Omental fat pad (tissue), 4 donors: ENCODE measurements around the gene PCDHGC3. TPM values are rescaled to one million over a fixed set of nuclear protein-coding genes. Genes with fewer than 3 reads are reported as not detected.

ENCODE experiments used
- ATAC-seq: fragments of 150-250 bp; one replicate; pipeline ENCODE4 v1.9.1; 2016; ENCODE audit warnings: mild to moderate bottlenecking, moderate library complexity; ENCODE audit not compliant: low FRiP score
- DNase-seq: peaks from one replicate; pipeline ENCODE4 v3.0.0-alpha.2; 2019; ENCODE audit warnings: low spot score
- total RNA-seq, 4 donors: library from RNA; depleted of rRNA; stranded (reverse); fragments of >200 nt; gene quantifications; one replicate each; pipeline ENCODE4 v1.1.0, GENCODE V29; 2016
- TF ChIP-seq, protein P1 (sequence below), 3 donors: fragments of 450-650 bp; IDR thresholded peaks; one replicate each; pipeline ENCODE4 v1.5.1; 2016 to 2017; ENCODE audit warnings: antibody characterized with exemption in 3 of 3, mild to moderate bottlenecking in 3 of 3, moderate library complexity in 2 of 3

Gene PCDHGC3
- total RNA-seq, 4 donors from 2014 or later, result 34.8 to 83.1 (median 41.9) TPM

DNA sequence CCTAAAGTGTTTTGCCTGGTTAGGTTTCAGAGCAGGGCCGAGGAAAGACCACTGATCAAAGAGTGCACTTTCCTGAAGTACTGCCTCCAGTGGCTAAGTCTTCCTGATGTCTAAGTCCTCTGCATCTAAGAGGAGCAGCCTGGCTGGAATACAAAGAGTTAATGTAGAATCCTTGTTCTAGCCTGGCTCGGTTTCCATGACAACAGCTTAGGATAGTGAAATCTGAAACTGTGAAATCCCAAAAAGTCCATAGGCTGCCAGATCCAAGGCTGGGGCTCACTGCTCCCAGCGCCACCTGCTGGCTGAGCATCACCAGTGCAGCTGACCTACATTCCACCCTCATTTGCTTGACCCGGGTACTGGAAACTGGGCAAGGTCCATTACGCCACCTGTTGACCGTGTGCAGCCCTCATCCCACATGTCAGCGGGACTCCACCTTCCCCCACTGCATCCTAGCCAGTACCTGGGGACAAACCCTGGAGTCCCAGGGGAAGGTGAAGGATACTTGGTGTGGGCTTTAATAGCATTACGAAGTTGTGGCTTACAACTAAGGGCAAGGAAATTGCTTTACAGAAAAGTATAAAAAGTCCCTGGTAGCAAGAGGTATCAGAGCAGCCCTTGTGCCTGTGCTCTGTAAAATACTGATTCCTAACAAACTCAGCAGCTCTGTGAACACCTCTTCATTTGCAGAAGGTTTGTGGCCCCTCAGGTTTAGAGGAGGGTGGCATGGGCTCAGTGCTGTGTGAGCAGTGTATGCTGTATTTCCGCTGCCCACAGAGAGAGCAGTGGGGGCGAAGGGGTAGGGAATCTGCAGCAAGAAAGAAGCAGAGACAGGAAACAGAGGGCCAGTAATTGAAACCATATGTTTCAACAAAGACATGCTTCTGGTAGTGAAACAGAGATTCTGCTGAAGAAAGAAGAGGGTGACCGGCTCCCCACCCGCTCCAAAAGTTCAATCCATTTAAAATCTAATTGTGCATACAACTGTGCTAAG lies 49.1 kb downstream of the PCDHGC3 start:
- peak; percentile 86 for ATAC-seq
- peak; percentile 66 for DNase-seq
- TF ChIP-seq, protein P1, sequence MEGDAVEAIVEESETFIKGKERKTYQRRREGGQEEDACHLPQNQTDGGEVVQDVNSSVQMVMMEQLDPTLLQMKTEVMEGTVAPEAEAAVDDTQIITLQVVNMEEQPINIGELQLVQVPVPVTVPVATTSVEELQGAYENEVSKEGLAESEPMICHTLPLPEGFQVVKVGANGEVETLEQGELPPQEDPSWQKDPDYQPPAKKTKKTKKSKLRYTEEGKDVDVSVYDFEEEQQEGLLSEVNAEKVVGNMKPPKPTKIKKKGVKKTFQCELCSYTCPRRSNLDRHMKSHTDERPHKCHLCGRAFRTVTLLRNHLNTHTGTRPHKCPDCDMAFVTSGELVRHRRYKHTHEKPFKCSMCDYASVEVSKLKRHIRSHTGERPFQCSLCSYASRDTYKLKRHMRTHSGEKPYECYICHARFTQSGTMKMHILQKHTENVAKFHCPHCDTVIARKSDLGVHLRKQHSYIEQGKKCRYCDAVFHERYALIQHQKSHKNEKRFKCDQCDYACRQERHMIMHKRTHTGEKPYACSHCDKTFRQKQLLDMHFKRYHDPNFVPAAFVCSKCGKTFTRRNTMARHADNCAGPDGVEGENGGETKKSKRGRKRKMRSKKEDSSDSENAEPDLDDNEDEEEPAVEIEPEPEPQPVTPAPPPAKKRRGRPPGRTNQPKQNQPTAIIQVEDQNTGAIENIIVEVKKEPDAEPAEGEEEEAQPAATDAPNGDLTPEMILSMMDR (IDR thresholded peaks at IDR 0.05), result peak in 2 of 3 donors; percentile 98 to 100

DNA sequence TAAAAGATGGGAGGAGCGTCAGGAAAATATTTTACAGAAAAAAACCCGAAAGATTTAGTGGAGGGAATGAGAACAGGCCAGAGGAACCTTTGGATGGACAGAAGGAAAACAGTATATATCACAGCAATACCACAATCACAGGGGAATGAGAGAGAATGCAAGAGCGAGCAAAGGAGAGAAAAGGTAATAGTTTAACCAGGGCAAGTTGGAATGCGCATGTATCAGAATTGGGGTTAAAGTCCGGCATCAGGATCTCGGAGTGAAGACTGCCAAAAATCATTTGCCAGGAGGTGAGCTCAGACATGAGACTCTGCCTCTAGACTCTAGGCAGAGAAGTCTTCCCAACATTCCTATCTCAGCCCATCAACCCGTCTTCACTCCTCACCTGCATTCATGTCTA lies 49.9 kb downstream of the PCDHGC3 start:
- DNase-seq (no peak), ATAC-seq (no peak)
- TF ChIP-seq, protein P1 (IDR thresholded peaks at IDR 0.05), result no peak

DNA sequence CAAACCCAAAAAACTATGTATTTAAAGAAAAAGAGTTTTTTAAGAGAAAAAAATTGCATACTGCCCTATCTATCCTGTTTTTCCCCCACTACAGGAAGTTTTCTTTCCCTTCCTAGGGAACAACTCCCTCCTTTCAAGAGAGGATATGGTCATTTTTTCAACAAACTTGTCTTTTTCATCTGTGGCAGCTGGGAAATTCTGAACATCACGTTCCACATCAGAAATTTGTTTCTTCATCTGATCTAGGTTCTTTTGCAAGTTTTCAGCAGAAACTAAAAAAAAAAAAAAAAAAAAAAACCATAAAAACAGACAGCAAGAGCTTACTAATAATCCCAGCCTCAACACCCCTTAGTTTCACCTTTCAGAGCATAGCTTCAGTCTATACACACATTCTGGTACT lies 51.7 kb downstream of the PCDHGC3 start:
- TF ChIP-seq, protein P1 (IDR thresholded peaks at IDR 0.05), result no peak
- DNase-seq (no peak), ATAC-seq (no peak)

Other genes with a start within 250 kb of the PCDHGC3 start
- 1 to 10 TPM; 2.0 to 6.0 (median 3.3) TPM for gene PCDHB15, start 230.6 kb upstream of the PCDHGC3 start, total RNA-seq
- 1 to 10 TPM in 1 of 4 donors, under 1 TPM in 1, not detected in 2; 0.46 to 2.0 TPM for gene SLC25A2, start 171.9 kb upstream of the PCDHGC3 start, total RNA-seq
- gene TAF7, start 155.2 kb upstream of the PCDHGC3 start, total RNA-seq, result 10 to 100 TPM; 43.7 to 57.8 (median 52.5) TPM
- gene PCDHGA1, start 145.5 kb upstream of the PCDHGC3 start, total RNA-seq, result 1 to 10 TPM in 1 of 4 donors, under 1 TPM in 3; 0.12 to 2.2 (median 0.59) TPM
- gene PCDHGA2, start 137.2 kb upstream of the PCDHGC3 start, total RNA-seq, result 1 to 10 TPM; 2.0 to 6.6 (median 4.0) TPM
- gene PCDHGA3, start 132.1 kb upstream of the PCDHGC3 start, total RNA-seq, result 1 to 10 TPM; 2.3 to 6.3 (median 2.8) TPM
- 1 to 10 TPM; 1.4 to 6.0 (median 2.2) TPM for gene PCDHGB1, start 125.9 kb upstream of the PCDHGC3 start, total RNA-seq
- 1 to 10 TPM; 2.6 to 9.0 (median 3.9) TPM for gene PCDHGA4, start 120.9 kb upstream of the PCDHGC3 start, total RNA-seq
- 10 to 100 TPM in 1 of 4 donors, 1 to 10 TPM in 3; 2.5 to 15.3 (median 4.4) TPM for gene PCDHGB2, start 116.0 kb upstream of the PCDHGC3 start, total RNA-seq
- 10 to 100 TPM in 1 of 4 donors, 1 to 10 TPM in 3; 2.0 to 14.5 (median 3.3) TPM for gene PCDHGA5, start 111.8 kb upstream of the PCDHGC3 start, total RNA-seq
- 10 to 100 TPM in 1 of 4 donors, 1 to 10 TPM in 3; 2.5 to 13.2 (median 3.9) TPM for gene PCDHGB3, start 105.7 kb upstream of the PCDHGC3 start, total RNA-seq
- gene PCDHGA6, start 102.1 kb upstream of the PCDHGC3 start, total RNA-seq, result 1 to 10 TPM; 3.0 to 6.9 (median 4.6) TPM
- gene PCDHGA7, start 93.2 kb upstream of the PCDHGC3 start, total RNA-seq, result 1 to 10 TPM; 1.1 to 9.0 (median 3.6) TPM
- gene PCDHGB4, start 88.3 kb upstream of the PCDHGC3 start, total RNA-seq, result 10 to 100 TPM in 1 of 4 donors, 1 to 10 TPM in 3; 2.4 to 14.5 (median 6.1) TPM
- 1 to 10 TPM in 3 of 4 donors, under 1 TPM in 1; 0.72 to 7.4 (median 2.2) TPM for gene PCDHGA8, start 83.3 kb upstream of the PCDHGC3 start, total RNA-seq
- gene PCDHGB5, start 78.0 kb upstream of the PCDHGC3 start, total RNA-seq, result 10 to 100 TPM in 1 of 4 donors, 1 to 10 TPM in 3; 6.5 to 18.8 (median 8.9) TPM
- 10 to 100 TPM in 1 of 4 donors, 1 to 10 TPM in 3; 5.0 to 14.8 (median 7.3) TPM for gene PCDHGA9, start 73.2 kb upstream of the PCDHGC3 start, total RNA-seq
- 10 to 100 TPM in 1 of 4 donors, 1 to 10 TPM in 3; 4.2 to 12.6 (median 6.5) TPM for gene PCDHGB6, start 67.9 kb upstream of the PCDHGC3 start, total RNA-seq
- gene PCDHGA10, start 63.0 kb upstream of the PCDHGC3 start, total RNA-seq, result 10 to 100 TPM in 1 of 4 donors, 1 to 10 TPM in 3; 5.5 to 14.0 (median 6.8) TPM
- 10 to 100 TPM in 2 of 4 donors, 1 to 10 TPM in 2; 7.8 to 25.2 (median 10.2) TPM for gene PCDHGB7, start 58.3 kb upstream of the PCDHGC3 start, total RNA-seq
- 10 to 100 TPM in 1 of 4 donors, 1 to 10 TPM in 3; 3.1 to 12.1 (median 5.3) TPM for gene PCDHGA11, start 54.9 kb upstream of the PCDHGC3 start, total RNA-seq
- gene PCDHGA12, start 45.5 kb upstream of the PCDHGC3 start, total RNA-seq, result 10 to 100 TPM in 3 of 4 donors, 1 to 10 TPM in 1; 7.5 to 18.4 (median 14.2) TPM
- gene PCDHGC4, start 9.1 kb downstream of the PCDHGC3 start, total RNA-seq, result 1 to 10 TPM; 1.5 to 4.1 (median 3.5) TPM
- gene PCDHGC5, start 13.1 kb downstream of the PCDHGC3 start, total RNA-seq, result 1 to 10 TPM; 1.1 to 3.2 (median 2.1) TPM
- gene DIAPH1, start 143.0 kb downstream of the PCDHGC3 start, total RNA-seq, result 10 to 100 TPM; 35.5 to 93.2 (median 47.9) TPM
- 10 to 100 TPM; 31.5 to 50.6 (median 38.5) TPM for gene HDAC3, start 160.9 kb downstream of the PCDHGC3 start, total RNA-seq
- gene RELL2, start 161.0 kb downstream of the PCDHGC3 start, total RNA-seq, result 1 to 10 TPM; 1.0 to 4.3 (median 2.9) TPM
- gene FCHSD1, start 175.5 kb downstream of the PCDHGC3 start, total RNA-seq, result 10 to 100 TPM; 11.2 to 19.7 (median 15.5) TPM
- gene ARAP3, start 206.3 kb downstream of the PCDHGC3 start, total RNA-seq, result 10 to 100 TPM in 1 of 4 donors, 1 to 10 TPM in 3; 2.6 to 36.1 (median 9.1) TPM